ENCODE measurements around the gene GPATCH8.
"Not testable (repeated sequence)": the region's sequence is repeated elsewhere in the genome, so short reads cannot be mapped to it uniquely, and the experiment has no call there.

The GPATCH8 gene

DNA sequence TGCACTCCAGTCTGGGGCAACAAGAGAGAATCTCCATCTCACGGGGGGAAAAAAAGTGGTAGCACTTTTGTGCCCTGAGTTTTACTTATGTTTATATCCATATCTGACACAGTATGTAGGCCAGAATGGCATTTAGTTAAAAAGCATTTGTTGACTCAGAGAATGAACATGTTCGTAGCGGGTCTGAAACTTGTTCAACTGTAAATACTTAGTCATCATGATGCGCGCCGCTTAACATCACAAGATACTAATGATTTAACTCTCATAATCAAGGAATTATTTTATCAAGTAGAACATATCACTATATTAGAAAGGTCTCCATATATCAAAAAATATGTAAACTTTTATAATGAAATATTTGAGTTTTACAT lies 58.5 kb downstream of the GPATCH8 start:
- no peak for DNase-seq

DNA sequence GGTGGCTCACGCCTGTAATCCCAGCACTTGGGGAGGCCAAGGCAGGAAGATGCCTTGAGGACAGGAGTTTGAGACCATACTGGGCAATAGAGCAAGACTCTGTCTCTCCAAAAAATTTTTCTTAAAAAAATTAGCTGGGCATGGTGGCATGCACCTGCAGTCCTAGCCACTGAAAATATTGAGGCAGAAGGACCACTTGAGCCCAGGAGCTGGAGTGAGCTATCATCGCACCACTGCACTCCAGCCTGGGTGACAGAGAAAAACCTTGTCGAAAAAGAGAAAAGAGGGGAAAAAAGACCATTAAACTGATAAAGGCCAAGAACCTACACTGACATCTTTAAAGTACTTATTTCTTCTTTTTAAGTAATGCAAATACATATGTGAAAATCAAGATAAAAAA lies 60.4 kb downstream of the GPATCH8 start:
- DNase-seq = no peak

DNA sequence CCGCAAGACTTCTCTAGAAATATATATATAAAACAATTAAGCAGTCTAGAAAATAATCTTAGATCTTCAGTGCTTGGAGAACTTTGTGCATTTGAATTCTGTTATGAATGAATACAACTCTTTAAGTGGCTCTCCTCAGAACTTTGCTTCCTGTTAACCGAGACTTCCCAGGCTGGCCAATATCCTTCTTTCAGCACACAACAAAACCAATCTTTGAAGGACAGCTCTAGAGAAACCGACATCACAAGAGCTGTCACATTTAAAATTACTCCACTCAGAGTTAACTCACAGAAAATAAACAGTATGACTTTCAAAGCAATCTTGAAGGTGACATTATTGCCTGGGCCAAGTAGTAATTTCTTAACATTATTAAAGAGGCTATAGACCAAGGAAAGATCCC lies 64.0 kb downstream of the GPATCH8 start:
- no peak for DNase-seq

DNA sequence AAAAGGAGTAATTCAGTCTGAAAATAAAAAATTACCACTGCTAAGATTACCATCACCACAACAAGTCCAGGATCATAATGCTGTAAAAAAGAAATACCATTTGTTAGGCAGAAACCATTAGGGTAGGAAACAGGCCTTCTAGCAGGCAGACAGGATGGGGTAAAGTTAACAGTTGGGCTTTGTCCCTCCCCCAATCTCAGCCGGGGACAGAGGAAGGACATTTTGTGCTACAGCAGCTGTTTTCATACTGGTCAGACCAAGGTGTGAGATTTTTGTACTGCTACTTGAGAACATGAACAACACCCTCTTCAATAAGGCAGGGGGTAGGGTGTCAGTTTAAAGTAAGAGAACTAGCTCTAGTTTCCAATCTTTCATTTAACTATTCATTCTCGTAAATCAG lies 64.6 kb downstream of the GPATCH8 start:
- DNase-seq = no peak

DNA sequence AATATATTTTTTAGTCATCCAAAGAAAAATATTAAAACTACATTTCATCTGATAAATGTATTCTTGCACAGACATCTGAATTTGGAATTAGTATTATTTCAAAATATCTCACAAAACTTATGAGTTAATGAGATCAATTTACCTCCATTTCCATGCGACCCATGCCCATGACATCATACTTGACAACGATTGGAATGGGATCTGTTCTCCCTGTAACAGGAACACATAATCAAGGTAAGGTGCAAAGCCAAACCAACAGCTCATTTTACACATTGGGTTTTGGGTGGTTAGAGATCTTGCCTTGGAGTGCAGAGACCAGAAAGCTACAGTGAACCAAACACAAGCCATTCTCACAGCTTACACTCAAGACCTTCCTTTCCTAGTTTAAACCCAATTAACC lies 66.9 kb downstream of the GPATCH8 start:
- no peak for DNase-seq

DNA sequence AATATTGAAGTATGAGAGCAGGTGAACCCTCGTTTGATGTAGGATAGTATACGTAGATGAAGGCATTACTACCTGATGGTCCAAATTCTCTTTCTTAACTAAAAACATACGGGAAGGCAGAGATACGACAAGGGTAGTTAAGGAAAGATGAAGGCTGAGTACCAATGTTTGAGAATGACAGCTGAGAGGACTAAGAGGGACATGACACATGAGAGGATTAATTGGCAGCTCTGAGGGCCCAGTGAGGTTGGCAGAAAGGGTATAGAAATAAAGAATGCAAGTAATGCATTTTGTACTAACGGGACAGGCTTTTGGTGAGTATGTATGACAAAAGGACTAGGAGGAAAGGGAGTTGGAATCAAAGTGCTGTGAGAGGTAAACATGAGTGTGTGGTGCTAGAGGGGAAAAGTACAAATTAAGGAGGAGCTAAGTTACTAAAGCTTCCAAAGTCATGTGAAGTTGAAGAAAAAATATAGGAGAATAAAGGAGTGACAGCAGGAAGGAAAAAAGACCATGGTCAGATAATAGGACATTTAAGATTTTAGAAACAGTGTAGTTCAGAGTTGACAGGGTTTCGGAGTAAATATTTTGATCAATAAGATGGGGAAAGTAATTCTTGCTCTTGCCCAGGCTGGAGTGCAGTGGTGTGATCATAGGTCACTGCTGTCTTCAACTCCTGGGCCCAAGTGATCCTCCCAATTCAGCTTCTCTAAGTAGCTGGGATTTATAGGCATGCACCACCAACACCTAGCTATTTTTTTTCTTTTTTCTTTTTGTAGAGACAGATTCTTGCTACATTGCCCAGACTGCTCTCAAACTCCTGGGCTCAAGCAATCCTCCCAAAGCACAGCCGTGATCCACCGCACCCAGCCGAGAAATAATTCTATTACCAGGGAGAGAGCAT lies 70.7 kb downstream of the GPATCH8 start:
- DNase-seq = no peak

DNA sequence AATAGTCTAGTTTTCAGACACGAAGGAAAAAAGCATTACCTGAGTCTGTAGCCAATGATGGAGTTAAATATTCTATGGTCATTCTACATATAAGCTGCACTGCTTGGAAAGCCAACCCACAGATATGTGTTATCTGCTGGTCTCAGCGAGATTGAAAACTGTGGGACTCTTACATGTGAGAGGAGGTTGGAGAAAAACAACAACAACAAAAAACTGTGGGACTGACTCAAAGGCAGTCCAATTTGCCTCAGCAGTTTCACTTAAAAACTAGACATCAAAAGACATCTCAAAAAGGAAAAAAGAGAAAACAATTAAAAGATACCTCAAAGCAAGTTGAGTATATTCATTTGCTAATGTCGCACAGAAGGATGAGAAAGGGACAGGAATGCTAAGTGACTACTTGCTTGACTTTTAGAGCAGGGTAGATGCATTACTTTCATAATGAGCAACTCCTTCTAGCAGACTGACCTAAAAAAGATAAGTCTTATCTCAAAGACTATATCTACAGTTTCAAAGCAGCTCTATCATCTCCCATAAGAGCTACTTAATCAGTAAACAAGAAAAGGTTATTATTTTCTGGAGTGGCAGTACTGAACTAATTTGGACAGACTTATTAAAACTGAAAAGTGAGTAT lies 78.3 kb downstream of the GPATCH8 start:
- no peak for DNase-seq

DNA sequence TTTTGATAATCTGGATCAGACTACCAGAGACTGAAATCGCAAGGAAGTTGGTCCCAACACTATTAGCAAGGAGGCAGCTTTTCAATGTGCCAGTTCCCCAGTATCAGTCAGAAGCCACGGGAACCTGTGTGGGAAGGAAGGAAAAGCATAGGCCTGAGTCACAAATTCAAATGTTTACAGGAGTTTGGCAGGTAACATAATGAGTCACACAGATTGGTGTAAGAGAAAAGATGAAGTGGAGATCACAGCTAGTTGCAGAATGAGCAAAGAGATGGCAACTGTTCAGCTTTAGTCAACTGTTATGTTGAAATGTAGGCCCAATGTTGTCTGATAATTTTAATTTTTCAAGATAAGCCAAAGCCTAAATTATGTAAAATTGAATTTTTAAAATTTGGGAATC lies 85.7 kb downstream of the GPATCH8 start:
- DNase-seq = no peak

DNA sequence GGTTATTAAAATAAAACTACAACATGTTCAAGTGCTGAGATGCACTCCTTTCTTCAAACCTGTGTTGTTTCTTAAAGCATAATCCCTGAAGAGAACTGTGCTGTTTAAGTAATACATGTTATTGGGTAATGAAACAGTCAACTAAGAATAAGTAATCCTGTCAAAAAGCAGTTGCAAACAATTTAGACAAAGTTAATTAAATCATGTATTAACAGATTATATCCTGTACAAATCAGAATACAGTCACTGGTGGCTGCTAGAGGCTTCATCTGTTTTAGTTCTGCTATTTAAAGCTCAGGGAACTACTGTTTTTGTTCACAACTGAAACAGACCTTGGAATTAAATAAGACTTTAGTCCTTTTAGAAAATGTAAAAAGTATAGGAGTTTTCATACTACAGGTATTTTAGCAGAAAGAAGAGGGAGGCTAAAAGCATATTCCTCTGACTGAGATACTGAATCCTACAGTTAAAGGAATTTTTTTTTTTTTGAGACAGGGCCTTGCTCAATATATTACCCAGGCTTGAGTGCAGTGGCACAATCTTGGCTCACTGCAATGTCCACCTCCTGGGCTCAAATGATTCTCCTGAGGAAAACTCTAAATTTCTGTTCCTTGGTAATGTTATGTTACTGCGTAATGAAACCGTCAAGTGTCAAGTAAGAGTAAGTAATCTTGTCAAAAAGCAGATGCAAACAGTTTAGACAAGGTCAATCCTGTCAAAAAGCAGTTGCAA lies 86.5 kb downstream of the GPATCH8 start:
- DNase-seq = no peak

DNA sequence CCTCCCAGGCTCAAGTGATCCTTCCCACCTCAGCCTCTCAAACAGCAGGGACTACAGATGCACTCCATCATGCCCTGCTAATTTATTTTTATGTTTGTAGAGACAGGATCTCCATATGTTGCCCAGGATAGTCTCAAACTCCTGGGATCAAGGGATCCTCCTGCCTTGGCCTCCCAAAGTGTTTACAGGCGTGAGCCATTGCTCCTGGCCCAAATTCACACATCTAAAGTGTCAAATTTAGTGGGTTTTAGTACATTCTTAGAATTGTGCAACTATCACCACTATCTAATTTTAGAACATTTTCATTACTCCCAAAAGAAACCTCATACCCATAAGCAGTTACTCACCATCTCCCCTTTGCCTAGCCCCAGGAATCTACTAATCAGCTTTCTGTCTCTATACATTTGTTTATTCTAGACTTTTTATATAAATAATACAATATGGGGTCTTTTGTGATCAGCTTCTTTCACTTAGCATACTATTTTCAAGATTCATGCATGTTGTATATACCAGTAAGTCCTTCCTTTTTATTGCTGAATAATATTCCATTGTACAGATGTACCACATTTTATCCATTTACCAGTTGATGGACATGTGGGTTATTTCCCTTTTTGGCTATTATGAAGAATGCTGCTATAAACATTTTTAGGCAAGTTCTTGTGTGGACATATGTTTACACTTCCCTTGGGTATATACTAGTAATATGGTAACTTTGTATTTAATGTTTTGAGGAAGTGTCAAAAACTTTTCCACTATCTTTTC lies 88.6 kb downstream of the GPATCH8 start:
- no peak for DNase-seq

DNA sequence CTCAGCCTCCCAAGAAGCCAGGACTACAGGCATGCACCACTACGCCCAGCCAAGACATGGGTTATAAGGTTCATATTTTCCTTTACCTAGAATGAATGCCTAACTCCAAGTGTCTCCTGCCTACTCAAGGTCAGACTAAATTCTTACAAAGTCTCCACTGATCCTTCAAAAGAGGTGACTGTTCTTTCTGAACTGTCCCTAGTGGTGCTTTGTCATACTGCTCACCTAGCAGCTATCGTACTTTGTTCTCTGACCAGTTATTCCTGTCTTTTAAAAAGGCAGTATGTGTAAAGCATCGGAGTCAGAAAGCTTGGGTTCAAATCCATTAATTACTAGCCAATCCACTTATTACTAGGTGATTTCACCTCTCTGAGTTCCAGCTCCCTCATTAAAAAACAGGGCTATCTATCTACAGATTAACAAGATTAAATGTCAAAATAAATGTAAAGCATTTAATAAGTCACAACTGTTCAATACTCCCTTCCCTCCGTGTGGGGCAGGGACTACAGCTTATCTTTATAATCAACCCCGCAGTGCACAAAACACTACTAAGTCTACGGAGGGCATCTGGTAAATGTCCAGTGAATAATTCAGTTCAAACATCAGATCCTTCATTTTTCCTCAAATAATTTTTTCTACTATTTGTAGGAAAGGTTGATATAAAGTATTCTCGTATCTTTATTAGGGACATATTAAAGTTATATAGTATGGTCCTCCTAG lies 93.7 kb downstream of the GPATCH8 start:
- no peak for DNase-seq

DNA sequence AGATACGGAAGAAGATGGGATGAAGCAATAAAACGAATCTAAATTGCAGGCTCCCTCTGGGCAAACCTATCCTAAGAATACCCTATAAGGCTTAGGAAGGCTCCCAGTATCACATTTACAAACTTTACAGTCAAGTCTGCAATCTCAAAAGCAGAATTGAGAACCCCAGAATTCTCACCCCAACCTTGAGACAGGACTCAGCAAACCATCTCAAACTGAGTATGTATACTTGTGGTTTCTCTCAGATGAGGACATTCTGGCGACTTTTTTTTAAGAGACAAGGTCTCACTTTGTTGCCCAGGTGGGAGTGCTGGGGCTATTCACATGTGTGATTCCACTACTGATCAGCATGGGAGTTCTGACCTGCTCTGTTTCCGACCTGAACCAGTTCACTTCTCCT lies 94.4 kb downstream of the GPATCH8 start:
- DNase-seq = no peak

DNA sequence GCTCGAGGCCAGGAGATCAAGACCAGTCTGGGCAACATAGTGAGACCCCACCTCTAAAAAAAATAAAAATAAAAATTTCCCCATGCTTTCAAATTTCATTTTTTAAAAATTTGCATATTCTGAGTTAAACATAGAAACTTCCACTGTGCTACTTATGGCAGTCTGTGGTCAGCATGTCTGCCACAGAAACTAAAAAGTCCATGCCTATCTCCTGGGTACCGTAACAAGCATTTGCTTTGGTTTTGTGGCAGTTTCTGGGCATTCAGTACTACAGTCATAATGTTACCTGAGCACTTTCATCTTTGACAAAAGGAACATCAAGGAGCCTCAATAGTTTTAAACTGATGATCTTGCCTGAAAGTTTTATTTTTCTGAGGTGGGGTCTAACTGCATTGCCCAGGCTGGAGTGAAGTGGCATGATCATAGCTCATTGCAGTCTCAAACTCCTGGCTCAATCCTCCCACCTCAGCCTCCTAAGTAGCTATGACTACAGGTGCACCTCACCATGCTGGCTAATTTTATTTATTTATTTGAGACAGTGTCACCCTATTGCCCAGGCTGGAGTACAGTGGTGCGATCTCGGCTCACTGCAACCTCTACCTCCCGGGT lies 100.5 kb downstream of the GPATCH8 start:
- DNase-seq = no peak

DNA sequence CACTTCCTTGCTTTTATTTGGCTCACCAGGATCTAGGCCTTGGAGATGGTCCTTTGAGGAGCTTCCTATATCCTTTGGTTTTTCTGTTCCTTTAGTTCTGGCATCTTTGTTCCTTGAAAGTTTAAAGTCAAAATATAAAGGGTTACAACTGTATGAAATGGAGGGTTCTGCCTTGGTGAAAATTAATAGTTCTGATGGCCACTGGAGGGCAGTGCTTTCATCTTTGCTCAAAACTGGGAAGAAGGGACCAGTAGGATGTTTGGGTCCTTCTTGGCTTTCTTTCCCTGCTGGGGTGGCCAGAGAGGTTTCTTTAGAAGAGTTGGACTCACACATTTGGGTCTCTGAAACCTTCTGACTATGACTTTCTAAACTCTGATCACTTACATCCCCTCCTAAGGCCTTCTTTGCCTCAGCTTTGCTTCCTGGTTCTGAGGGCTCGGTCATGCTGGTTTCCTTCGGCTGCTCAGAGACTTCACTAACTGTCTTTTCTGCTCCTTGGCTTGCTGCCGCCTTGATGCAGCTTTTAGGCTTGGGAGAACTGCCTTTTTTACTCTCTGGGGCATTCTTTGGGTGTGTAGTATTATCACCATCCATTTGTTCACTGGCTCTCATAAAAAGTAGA lies 102.9 kb downstream of the GPATCH8 start:
- no peak for DNase-seq

DNA sequence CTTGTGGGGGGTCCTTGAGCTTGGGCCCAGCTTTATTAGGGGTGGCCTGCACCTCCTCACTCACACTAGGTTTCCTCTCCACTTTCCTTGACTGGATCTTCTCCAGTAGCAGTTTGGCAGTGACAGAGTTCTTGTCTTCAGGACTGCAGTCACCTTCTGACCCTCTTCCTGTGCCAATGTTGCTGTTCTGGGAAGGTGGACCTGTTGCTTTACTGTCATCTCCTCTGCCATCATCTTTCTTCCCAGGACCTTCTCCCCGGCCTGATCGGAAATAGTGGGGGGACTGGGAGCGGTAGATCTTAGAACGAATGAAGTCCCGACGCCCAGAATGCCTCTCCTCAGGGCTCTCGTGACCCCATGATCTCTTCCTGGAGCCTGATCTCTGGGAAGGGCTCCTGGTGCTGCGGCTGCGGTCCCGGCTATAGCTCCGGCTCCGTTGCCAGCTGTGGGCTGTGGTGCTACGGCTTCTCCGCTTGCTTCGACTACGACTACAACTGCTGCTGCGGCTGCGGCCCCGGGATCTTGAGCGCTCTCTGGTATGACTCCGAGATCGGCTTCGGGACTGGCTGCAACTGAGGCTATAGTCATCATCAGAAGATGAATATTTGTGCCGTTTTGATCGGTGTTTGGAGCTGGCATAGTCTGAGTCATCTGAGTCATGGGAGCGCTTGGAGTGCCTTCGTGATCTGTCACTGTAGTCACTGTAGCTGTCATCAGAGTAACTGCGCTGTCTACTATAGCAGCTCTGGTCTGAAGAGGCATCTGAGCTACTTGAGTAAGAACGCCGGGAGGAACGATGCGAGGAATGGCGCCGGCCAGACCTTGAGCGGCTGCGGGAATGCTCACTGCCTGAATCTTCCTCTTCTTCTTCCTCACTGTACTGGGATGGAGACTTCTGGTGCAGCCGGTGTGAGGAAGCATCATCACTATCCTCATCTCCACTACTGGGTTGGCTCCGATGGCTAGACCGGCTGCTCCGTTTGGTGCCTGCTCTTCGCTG lies 104.2 kb downstream of the GPATCH8 start:
- no peak for DNase-seq

DNA sequence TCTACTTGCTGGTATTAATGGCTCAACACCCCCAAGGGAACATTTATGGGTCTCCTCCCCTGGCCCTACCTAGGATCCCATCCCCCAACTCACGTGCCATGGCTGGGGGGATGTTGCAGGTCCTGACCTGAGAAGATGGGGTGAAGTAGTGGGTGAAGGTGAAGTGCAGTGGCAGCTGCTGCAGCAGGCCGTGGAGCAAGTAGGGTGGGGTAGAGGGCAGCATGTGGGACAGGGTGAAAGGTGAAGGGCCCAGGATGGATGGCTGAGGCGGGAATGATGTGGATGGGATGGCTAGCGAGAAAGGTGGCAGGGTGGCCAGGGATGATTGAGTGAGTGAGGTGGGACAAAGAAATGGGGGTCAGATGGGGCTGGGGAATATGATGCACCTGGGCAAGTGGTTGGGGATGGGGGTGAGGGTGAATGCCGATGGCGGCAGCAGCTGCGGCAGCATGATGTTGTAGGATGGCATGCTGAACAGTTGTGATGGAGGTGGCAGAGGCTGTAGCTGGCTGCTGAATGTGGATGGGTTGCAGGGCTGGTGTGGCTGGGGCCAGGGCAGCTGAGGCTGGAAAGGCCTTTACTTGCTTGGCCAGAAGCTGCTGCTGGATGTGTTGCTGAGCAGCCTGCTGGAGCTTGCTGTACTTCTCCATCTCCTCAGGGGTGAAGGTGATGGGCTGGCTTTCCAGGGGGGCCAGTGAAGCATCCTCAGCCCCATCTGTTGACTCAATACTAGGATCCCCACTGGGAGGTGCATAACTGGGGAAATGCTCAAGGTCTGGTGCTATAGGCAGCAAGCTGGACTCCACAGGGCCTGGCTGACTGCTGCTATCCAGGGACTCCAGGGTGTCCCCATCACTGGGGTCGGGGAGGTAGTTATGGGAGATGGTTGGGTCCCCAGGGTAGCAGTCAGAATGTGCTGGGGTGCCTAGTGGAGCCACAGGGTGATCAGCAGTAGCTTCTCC lies 105.4 kb downstream of the GPATCH8 start:
- DNase-seq = no peak

DNA sequence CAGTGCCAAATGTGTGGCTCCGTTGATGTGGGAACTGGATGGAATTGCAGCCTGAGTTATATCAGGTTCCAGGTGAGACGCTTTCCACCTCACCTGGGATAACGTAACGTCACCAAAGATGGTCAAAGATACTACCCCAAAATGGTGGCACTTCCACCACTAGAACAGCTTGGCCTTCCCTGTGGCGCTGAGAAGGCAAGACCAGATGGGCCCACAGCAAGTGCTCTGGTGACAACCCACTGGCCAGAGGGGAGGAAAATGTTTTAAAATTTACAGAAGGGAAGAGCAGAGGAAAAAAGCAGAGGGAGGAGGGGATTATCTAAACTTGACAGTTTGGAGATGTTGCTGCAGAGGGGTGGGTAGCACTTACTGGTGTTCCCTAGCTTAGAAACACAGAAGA lies 106.3 kb downstream of the GPATCH8 start:
- no peak for DNase-seq

DNA sequence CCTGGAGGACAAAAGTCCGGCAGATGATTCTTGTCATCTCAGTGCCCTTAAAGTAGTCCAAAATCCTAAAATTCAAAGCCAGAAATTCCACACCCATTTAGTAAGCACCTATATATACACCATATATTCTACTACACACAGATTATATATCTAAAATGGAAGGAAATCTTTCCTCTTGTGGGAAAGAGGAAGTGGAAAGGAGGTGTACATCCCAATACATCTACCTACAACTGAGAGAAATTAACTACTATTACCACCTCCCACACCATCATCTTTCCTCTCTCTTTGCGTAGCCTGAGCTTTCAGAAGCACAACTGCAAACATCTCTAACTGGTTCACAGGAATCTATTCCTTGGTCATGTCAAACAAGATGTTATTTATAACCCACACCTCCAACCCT lies 108.4 kb downstream of the GPATCH8 start:
- DNase-seq = no peak

DNA sequence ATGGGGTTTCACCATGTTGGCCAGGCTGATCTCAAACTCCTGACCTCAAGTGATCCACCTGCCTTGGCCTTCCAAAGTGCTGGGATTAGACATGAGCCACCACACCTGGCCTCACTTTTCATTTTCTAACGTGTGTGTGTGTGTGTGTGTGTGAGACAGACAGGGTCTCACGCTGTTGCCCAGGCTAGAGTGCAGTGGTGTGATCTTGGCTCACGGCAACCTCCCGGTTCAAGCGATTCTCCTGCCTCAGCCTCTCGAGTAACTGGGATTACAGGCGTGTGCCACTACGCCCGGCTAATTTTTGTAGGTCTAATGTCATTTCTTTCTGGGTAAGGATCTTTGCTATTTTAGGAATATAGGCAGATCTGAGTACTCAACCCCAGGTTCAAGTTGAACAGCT lies 109.1 kb downstream of the GPATCH8 start:
- DNase-seq = not testable (repeated sequence)
